T-helper 17 cell (primary cell): Measurements from ENCODE around the gene RGL4. TPM values are rescaled to one million over a fixed set of nuclear protein-coding genes. Genes with fewer than 3 reads are reported as not detected.
"Not testable (repeated sequence)": the region's sequence is repeated elsewhere in the genome, so short reads cannot be mapped to it uniquely, and the experiment has no call there.

ENCODE experiments used
- ATAC-seq: fragments of 150-1000 bp; cut with Tn5 transposase; 2 replicates; pipeline ENCODE4 v1.10.0; 2021; ENCODE audit warnings: mild to moderate bottlenecking, moderate library complexity
- DNase-seq, 3 donors: peaks; one replicate each; pipeline versions ENCODE4 v3.0.0 to v3.0.0-alpha.2; 2020 to 2021
- H3K9me3 ChIP-seq: one replicate; pipeline ENCODE4 v1.7.0; 2013; ENCODE audit warnings: low read length, mild to moderate bottlenecking; ENCODE audit not compliant: control insufficient read depth, poor library complexity, severe bottlenecking
- H3K27ac Mint-ChIP-seq: one replicate; pipeline ENCODE4 v1.8.0; 2022; ENCODE audit warnings: mild to moderate bottlenecking, moderate library complexity, mixed read lengths
- H3K27me3 Mint-ChIP-seq: one replicate; pipeline ENCODE4 v1.8.0; 2022; ENCODE audit warnings: mixed read lengths
- H3K36me3 Mint-ChIP-seq: one replicate; pipeline ENCODE4 v1.8.0; 2022; ENCODE audit warnings: low read depth, mixed read lengths
- H3K4me1 Mint-ChIP-seq: one replicate; pipeline ENCODE4 v1.8.0; 2022; ENCODE audit warnings: mild to moderate bottlenecking, mixed read lengths
- H3K4me3 Mint-ChIP-seq: one replicate; pipeline ENCODE4 v1.8.0; 2022; ENCODE audit warnings: mild to moderate bottlenecking, moderate library complexity, mixed read lengths
- total RNA-seq, 4 donors: library from RNA in 2 of 4; stranded (reverse) in 2 of 4; gene quantifications; one replicate each; pipeline ENCODE4 v1.2.3 and lab custom pipeline; 2022 to 2026

Gene RGL4
- total RNA-seq (10 to 100 TPM; 16.0 to 20.2 TPM), total RNA-seq (lab: John Stamatoyannopoulos, UW) (7.2 to 14.5 reads per million in 2 donors)

GRCh38 chr22:23690713-23691112 lies at the start of gene RGL4:
RGL4 (plus strand) TSS chr22:23691013; CDS start chr22:23692031, 1,018 bp downstream.
- Mint-ChIP-seq H3K4me1 (peaks cover 20% of the 10 kb centered on the region), H3K4me3 (no peak within 1 kb of the TSS), H3K36me3 (peaks cover 4% of the 10 kb centered on the region), H3K27ac (peak within 1 kb of the TSS; percentile 62), H3K27me3 (no peaks in the 10 kb centered on the region)
- DNase-seq: no peak
- ATAC-seq: no peak
- H3K9me3 ChIP-seq: no peaks in the 10 kb centered on the region

GRCh38 chr22:23646526-23646925 lies 44.3 kb upstream of the RGL4 start:
- not testable (repeated sequence) for H3K27me3 Mint-ChIP-seq, H3K9me3 ChIP-seq, H3K4me3 Mint-ChIP-seq, H3K27ac Mint-ChIP-seq, DNase-seq, ATAC-seq, H3K36me3 Mint-ChIP-seq, H3K4me1 Mint-ChIP-seq

GRCh38 chr22:23649071-23649501 lies 41.7 kb upstream of the RGL4 start:
- ATAC-seq (no peak), DNase-seq (no peak)
- H3K27ac Mint-ChIP-seq: no peak overlapping the region
- no peaks in the 10 kb centered on the region for H3K27me3 Mint-ChIP-seq
- H3K36me3 Mint-ChIP-seq: peaks cover 4% of the 10 kb centered on the region
- peaks cover 2% of the 10 kb centered on the region for H3K4me1 Mint-ChIP-seq
- H3K4me3 Mint-ChIP-seq: no peak overlapping the region
- H3K9me3 ChIP-seq: no peaks in the 10 kb centered on the region

GRCh38 chr22:23651676-23652075 lies 39.1 kb upstream of the RGL4 start:
- H3K36me3 Mint-ChIP-seq: peaks cover 4% of the 10 kb centered on the region
- H3K27me3 Mint-ChIP-seq: no peaks in the 10 kb centered on the region
- peaks cover 2% of the 10 kb centered on the region for H3K4me1 Mint-ChIP-seq
- ATAC-seq (no peak), DNase-seq (no peak)
- no peak overlapping the region for H3K4me3 Mint-ChIP-seq
- no peaks in the 10 kb centered on the region for H3K9me3 ChIP-seq
- H3K27ac Mint-ChIP-seq: no peak overlapping the region

- no peaks in the 10 kb centered on the region for H3K9me3 ChIP-seq
- Mint-ChIP-seq H3K27me3 (no peaks in the 10 kb centered on the region), H3K27ac (no peak overlapping the region), H3K4me3 (no peak overlapping the region), H3K36me3 (peaks cover 4% of the 10 kb centered on the region), H3K4me1 (peaks cover 2% of the 10 kb centered on the region)
- DNase-seq (no peak), ATAC-seq (no peak)
Measured at GRCh38 chr22:23652286-23652685, 38.5 kb upstream of the RGL4 start.

- H3K4me1 Mint-ChIP-seq: peaks cover 2% of the 10 kb centered on the region
- no peaks in the 10 kb centered on the region for H3K27me3 Mint-ChIP-seq
- DNase-seq: no peak
Measured at GRCh38 chr22:23652711-23653110, 38.1 kb upstream of the RGL4 start.

GRCh38 chr22:23655891-23656475 lies 34.8 kb upstream of the RGL4 start:
- Mint-ChIP-seq H3K27me3 (no peaks in the 10 kb centered on the region), H3K4me1 (peaks cover 2% of the 10 kb centered on the region), H3K27ac (no peak overlapping the region), H3K4me3 (no peak overlapping the region), H3K36me3 (peaks cover 10% of the 10 kb centered on the region)
- no peak for ATAC-seq
- no peaks in the 10 kb centered on the region for H3K9me3 ChIP-seq
- DNase-seq: no peak

More at GRCh38 chr22:23652711-23653110, 38.1 kb upstream of the RGL4 start:
- no peak overlapping the region for H3K4me3 Mint-ChIP-seq
- peaks cover 6% of the 10 kb centered on the region for H3K36me3 Mint-ChIP-seq
- no peak for ATAC-seq
- no peaks in the 10 kb centered on the region for H3K9me3 ChIP-seq
- no peak overlapping the region for H3K27ac Mint-ChIP-seq

GRCh38 chr22:23657727-23658126 lies 33.1 kb upstream of the RGL4 start:
- H3K9me3 ChIP-seq: no peaks in the 10 kb centered on the region
- ATAC-seq: no peak
- Mint-ChIP-seq H3K36me3 (peaks cover 12% of the 10 kb centered on the region), H3K27me3 (no peaks in the 10 kb centered on the region), H3K4me1 (peaks cover 5% of the 10 kb centered on the region), H3K27ac (peak overlapping the region; percentile 76), H3K4me3 (no peak overlapping the region)
- no peak for DNase-seq

- H3K9me3 ChIP-seq, H3K4me1 Mint-ChIP-seq, H3K27me3 Mint-ChIP-seq, ATAC-seq, H3K4me3 Mint-ChIP-seq, DNase-seq, H3K27ac Mint-ChIP-seq: not testable (repeated sequence)
- H3K36me3 Mint-ChIP-seq: peaks cover 12% of the 10 kb centered on the region
Measured at GRCh38 chr22:23660381-23660780, 30.4 kb upstream of the RGL4 start.

- ATAC-seq: no peak
- peaks cover 4% of the 10 kb centered on the region for H3K4me1 Mint-ChIP-seq
- no peaks in the 10 kb centered on the region for H3K36me3 Mint-ChIP-seq
- H3K9me3 ChIP-seq: no peaks in the 10 kb centered on the region
- no peaks in the 10 kb centered on the region for H3K27me3 Mint-ChIP-seq
- H3K27ac Mint-ChIP-seq: no peak overlapping the region
- no peak for DNase-seq
- H3K4me3 Mint-ChIP-seq: no peak overlapping the region
Measured at GRCh38 chr22:23670378-23671295, 20.2 kb upstream of the RGL4 start.

- not testable (repeated sequence) for H3K36me3 Mint-ChIP-seq, H3K4me3 Mint-ChIP-seq
Measured at GRCh38 chr22:23671387-23671786, 19.4 kb upstream of the RGL4 start.

GRCh38 chr22:23672307-23673049 lies 18.3 kb upstream of the RGL4 start:
- not testable (repeated sequence) for H3K9me3 ChIP-seq, DNase-seq, ATAC-seq, H3K36me3 Mint-ChIP-seq, H3K27me3 Mint-ChIP-seq, H3K4me3 Mint-ChIP-seq, H3K4me1 Mint-ChIP-seq
- H3K27ac Mint-ChIP-seq: peak overlapping the region; percentile 80

More at GRCh38 chr22:23671387-23671786, 19.4 kb upstream of the RGL4 start:
- H3K9me3 ChIP-seq, ATAC-seq, DNase-seq, H3K27me3 Mint-ChIP-seq, H3K4me1 Mint-ChIP-seq, H3K27ac Mint-ChIP-seq: not testable (repeated sequence)

- Mint-ChIP-seq H3K27ac (peak overlapping the region; percentile 80), H3K36me3 (no peaks in the 10 kb centered on the region), H3K27me3 (no peaks in the 10 kb centered on the region), H3K4me1 (peaks cover 11% of the 10 kb centered on the region), H3K4me3 (no peak overlapping the region)
- no peaks in the 10 kb centered on the region for H3K9me3 ChIP-seq
- no peak for ATAC-seq
- DNase-seq: no peak
Measured at GRCh38 chr22:23673050-23673620, 17.7 kb upstream of the RGL4 start.
